GM23338 (cell line): Measurements from ENCODE around the gene SFMBT2. TPM values are rescaled to one million over a fixed set of nuclear protein-coding genes. Genes with fewer than 3 reads are reported as not detected.

ENCODE experiments used
- ATAC-seq: fragments of 200-7000 bp; cut with Tn5 transposase; 3 replicates; pipeline ENCODE4 v1.9.1; 2020
- DNase-seq: peaks from one replicate; pipeline ENCODE4 v3.0.0-alpha.2; 2015; ENCODE audit warnings: low spot score
- H2AFZ ChIP-seq: fragments of 200-600 bp; sonication (generic); 2 replicates; pipeline ENCODE4 v1.8.0; 2016; ENCODE audit warnings: antibody characterized with exemption, mild to moderate bottlenecking, moderate library complexity
- H3F3A ChIP-seq: fragments of 200-600 bp; sonication (generic); replicated peaks from 2 replicates; pipeline ENCODE4 v1.8.0; 2017; ENCODE audit warnings: antibody characterized with exemption, mixed run types, low read depth
- H3K27ac ChIP-seq: fragments of 200-600 bp; sonication (generic); 2 replicates; pipeline ENCODE4 v1.6.1; 2016; ENCODE audit warnings: low read depth
- H3K27me3 ChIP-seq: fragments of 200-600 bp; sonication (generic); 2 replicates; pipeline ENCODE4 v1.8.0; 2016; ENCODE audit warnings: mild to moderate bottlenecking, mixed run types, moderate library complexity; ENCODE audit not compliant: insufficient read depth
- H3K36me3 ChIP-seq: fragments of 200-600 bp; sonication (generic); 2 replicates; pipeline ENCODE4 v1.8.0; 2016; ENCODE audit warnings: mild to moderate bottlenecking; ENCODE audit not compliant: insufficient read depth
- H3K4me1 ChIP-seq: fragments of 200-600 bp; sonication (generic); 2 replicates; pipeline ENCODE4 v1.8.0; 2016; ENCODE audit warnings: mild to moderate bottlenecking, moderate library complexity; ENCODE audit not compliant: insufficient read depth
- H3K4me2 ChIP-seq: fragments of 200-600 bp; sonication (generic); 2 replicates; pipeline ENCODE4 v1.7.1; 2017; ENCODE audit warnings: mixed run types
- H3K4me3 ChIP-seq: fragments of 200-600 bp; sonication (generic); 2 replicates; pipeline ENCODE4 v1.6.1; 2016; ENCODE audit warnings: mixed run types
- H3K79me2 ChIP-seq: fragments of 200-600 bp; sonication (generic); replicated peaks from 2 replicates; pipeline ENCODE4 v1.8.0; 2017; ENCODE audit warnings: mild to moderate bottlenecking; ENCODE audit not compliant: insufficient read depth
- H3K9me2 ChIP-seq: fragments of 200-600 bp; sonication (generic); 2 replicates; pipeline ENCODE4 v1.8.0; 2017; ENCODE audit not compliant: insufficient read depth
- H4K20me1 ChIP-seq: fragments of 200-600 bp; sonication (generic); replicated peaks from 2 replicates; pipeline ENCODE4 v1.8.0; 2017; ENCODE audit warnings: mild to moderate bottlenecking; ENCODE audit not compliant: insufficient read depth
- H3K27ac Mint-ChIP-seq: 2 replicates; pipeline ENCODE4 v1.8.0; 2020; ENCODE audit warnings: inconsistent platforms, mild to moderate bottlenecking, moderate library complexity, mixed read lengths
- H3K27me3 Mint-ChIP-seq: 3 replicates; pipeline ENCODE4 v1.8.0; 2022; ENCODE audit warnings: low read depth, mild to moderate bottlenecking, moderate library complexity, mixed read lengths, inconsistent platforms; ENCODE audit not compliant: insufficient read depth, poor library complexity
- H3K36me3 Mint-ChIP-seq: 3 replicates; pipeline ENCODE4 v1.8.0; 2021; ENCODE audit warnings: low read depth, mild to moderate bottlenecking, inconsistent platforms, moderate library complexity, mixed read lengths
- H3K4me1 Mint-ChIP-seq: 3 replicates; pipeline ENCODE4 v1.8.0; 2020; ENCODE audit warnings: mild to moderate bottlenecking, inconsistent platforms, mixed read lengths
- H3K4me3 Mint-ChIP-seq: 3 replicates; pipeline ENCODE4 v1.8.0; 2021; ENCODE audit warnings: moderate library complexity, mild to moderate bottlenecking, inconsistent platforms, mixed read lengths
- H3K9me3 Mint-ChIP-seq: 3 replicates; pipeline ENCODE4 v1.8.0; 2020; ENCODE audit warnings: moderate library complexity, mild to moderate bottlenecking, inconsistent platforms, mixed read lengths
- CREB1 ChIP-seq: fragments of 250-450 bp; sonication (Bioruptor Pico); IDR thresholded peaks from 2 replicates; pipeline ENCODE4 v1.5.0; 2020; ENCODE audit warnings: low read depth, mild to moderate bottlenecking, moderate library complexity
- EZH2 ChIP-seq: fragments of 200-600 bp; sonication (generic); IDR thresholded peaks from one replicate; pipeline ENCODE4 v1.8.0; 2017; ENCODE audit warnings: antibody characterized with exemption, mild to moderate bottlenecking, low read depth; ENCODE audit not compliant: unreplicated experiment
- EZH2phosphoT487 ChIP-seq: fragments of 200-600 bp; sonication (generic); IDR thresholded peaks from one replicate; pipeline ENCODE4 v1.8.1; 2018; ENCODE audit warnings: antibody characterized with exemption; ENCODE audit not compliant: unreplicated experiment
- JUNB ChIP-seq: IDR thresholded peaks from one replicate; pipeline ENCODE4 v1.6.1; 2016; ENCODE audit warnings: antibody characterized with exemption; ENCODE audit not compliant: unreplicated experiment
- NANOG ChIP-seq: IDR thresholded peaks from 2 replicates; pipeline ENCODE4 v1.6.1; 2016; ENCODE audit warnings: antibody characterized with exemption, borderline replicate concordance
- POLR2AphosphoS5 ChIP-seq: IDR thresholded peaks from 2 replicates; pipeline ENCODE4 v1.6.1; 2016; ENCODE audit warnings: antibody characterized with exemption, low read depth
- REST ChIP-seq: IDR thresholded peaks from one replicate; pipeline ENCODE4 v1.6.1; 2018; ENCODE audit warnings: antibody characterized with exemption; ENCODE audit not compliant: unreplicated experiment
- STAT1 ChIP-seq: IDR thresholded peaks from one replicate; pipeline ENCODE4 v1.6.1; 2016; ENCODE audit warnings: antibody characterized with exemption; ENCODE audit not compliant: unreplicated experiment
- ZNF114 ChIP-seq: fragments of 250-450 bp; sonication (Bioruptor Pico); IDR thresholded peaks from 2 replicates; pipeline ENCODE4 v1.5.0; 2020; ENCODE audit warnings: mild to moderate bottlenecking, moderate library complexity
- ZNF331 ChIP-seq: fragments of 250-450 bp; sonication (Bioruptor Pico); IDR thresholded peaks from 2 replicates; pipeline ENCODE4 v1.5.0; 2020; ENCODE audit warnings: low read depth, mild to moderate bottlenecking, moderate library complexity
- polyA plus RNA-seq: library from polyadenylated mRNA; unstranded; fragments of >200 nt; fragmentation: Nextera tagmentation; extraction: Ambion mirVana; gene quantifications from 2 replicates; pipeline ENCODE4 v1.2.1, GENCODE V29; 2016
- total RNA-seq: library from RNA; depleted of rRNA; stranded (reverse); fragments of >200 nt; shearing (Covaris generic); gene quantifications from 2 replicates; pipeline ENCODE4 v1.2.3, GENCODE V29; 2014
- TF ChIP-seq, protein P1 (sequence below): fragments of 250-450 bp; sonication (Bioruptor Pico); IDR thresholded peaks from 2 replicates; pipeline ENCODE4 v1.5.0; 2020; ENCODE audit warnings: mild to moderate bottlenecking, moderate library complexity

SFMBT2 gene
- total and polyA plus RNA-seq, 2 experiments from 2014 or later = 2.7 to 6.7 TPM

DNA sequence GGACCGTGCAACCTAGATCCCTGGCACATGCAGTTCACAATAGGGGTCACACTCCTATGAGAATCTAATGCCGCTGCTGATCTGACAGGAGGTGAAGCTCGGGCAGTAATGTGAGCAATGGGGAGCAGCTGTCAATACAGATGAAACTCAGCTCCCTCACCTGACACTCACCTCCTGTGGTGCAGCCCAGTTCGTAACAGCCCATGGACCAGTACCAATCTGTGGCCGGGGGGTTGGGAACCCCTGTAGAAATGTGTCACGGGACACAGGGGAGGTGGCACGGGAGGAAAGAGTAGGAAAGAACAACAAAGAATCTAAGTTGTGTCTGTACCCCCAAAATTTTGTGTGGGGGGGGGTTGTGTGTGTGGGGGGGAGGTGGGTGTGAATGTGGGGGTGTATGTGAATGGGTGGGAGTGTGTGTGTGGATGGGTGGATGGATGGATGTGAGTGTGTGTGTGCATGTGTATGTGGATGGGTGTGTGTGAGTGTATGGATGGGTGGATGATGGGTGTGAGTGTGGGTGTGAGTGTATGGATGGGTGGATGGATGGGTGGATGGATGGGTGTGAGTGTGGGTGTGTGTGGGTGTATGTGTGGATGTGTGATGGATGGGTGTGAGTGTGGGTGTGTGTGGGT is 33.1 kb downstream of the SFMBT2 start (continued):
- TF ChIP-seq REST (no peak), JUNB (no peak), STAT1 (no peak), EZH2 (no peak), ZNF114 (no peak), CREB1 (CRISPR knock-in tag) (no peak)

GRCh38 chr10:7374795-7375194 is 36.0 kb downstream of the SFMBT2 start:
- Histone ChIP-seq H2AFZ (no peak overlapping the region), H3K9me2 (no peaks in the 10 kb centered on the region), H4K20me1 (no peaks in the 10 kb centered on the region), H3K36me3 (no peaks in the 10 kb centered on the region; the same call in 1 of the 2 replicates), H3K27me3 (no peaks in the 10 kb centered on the region), H3K4me3 (no peak overlapping the region), H3F3A (no peaks in the 10 kb centered on the region), H3K79me2 (no peaks in the 10 kb centered on the region), H3K4me1 (no peaks in the 10 kb centered on the region), H3K4me2 (no peak overlapping the region), H3K27ac (no peak overlapping the region)
- ATAC-seq (no peak), DNase-seq (no peak)
- Mint-ChIP-seq H3K9me3 (peaks cover 5% of the 10 kb centered on the region; the same call in 1 of the 3 replicates), H3K27ac (no peak overlapping the region; the same call in 1 of the 2 replicates), H3K27me3 (peaks cover 4% of the 10 kb centered on the region), H3K36me3 (peaks cover 47% of the 10 kb centered on the region), H3K4me1 (no peaks in the 10 kb centered on the region), H3K4me3 (no peak overlapping the region)
- TF ChIP-seq EZH2phosphoT487 (no peak), REST (no peak), JUNB (no peak), CREB1 (CRISPR knock-in tag) (no peak), POLR2AphosphoS5 (no peak), STAT1 (no peak), ZNF331 (CRISPR knock-in tag) (no peak), NANOG (no peak)
- TF ChIP-seq, protein P1, sequence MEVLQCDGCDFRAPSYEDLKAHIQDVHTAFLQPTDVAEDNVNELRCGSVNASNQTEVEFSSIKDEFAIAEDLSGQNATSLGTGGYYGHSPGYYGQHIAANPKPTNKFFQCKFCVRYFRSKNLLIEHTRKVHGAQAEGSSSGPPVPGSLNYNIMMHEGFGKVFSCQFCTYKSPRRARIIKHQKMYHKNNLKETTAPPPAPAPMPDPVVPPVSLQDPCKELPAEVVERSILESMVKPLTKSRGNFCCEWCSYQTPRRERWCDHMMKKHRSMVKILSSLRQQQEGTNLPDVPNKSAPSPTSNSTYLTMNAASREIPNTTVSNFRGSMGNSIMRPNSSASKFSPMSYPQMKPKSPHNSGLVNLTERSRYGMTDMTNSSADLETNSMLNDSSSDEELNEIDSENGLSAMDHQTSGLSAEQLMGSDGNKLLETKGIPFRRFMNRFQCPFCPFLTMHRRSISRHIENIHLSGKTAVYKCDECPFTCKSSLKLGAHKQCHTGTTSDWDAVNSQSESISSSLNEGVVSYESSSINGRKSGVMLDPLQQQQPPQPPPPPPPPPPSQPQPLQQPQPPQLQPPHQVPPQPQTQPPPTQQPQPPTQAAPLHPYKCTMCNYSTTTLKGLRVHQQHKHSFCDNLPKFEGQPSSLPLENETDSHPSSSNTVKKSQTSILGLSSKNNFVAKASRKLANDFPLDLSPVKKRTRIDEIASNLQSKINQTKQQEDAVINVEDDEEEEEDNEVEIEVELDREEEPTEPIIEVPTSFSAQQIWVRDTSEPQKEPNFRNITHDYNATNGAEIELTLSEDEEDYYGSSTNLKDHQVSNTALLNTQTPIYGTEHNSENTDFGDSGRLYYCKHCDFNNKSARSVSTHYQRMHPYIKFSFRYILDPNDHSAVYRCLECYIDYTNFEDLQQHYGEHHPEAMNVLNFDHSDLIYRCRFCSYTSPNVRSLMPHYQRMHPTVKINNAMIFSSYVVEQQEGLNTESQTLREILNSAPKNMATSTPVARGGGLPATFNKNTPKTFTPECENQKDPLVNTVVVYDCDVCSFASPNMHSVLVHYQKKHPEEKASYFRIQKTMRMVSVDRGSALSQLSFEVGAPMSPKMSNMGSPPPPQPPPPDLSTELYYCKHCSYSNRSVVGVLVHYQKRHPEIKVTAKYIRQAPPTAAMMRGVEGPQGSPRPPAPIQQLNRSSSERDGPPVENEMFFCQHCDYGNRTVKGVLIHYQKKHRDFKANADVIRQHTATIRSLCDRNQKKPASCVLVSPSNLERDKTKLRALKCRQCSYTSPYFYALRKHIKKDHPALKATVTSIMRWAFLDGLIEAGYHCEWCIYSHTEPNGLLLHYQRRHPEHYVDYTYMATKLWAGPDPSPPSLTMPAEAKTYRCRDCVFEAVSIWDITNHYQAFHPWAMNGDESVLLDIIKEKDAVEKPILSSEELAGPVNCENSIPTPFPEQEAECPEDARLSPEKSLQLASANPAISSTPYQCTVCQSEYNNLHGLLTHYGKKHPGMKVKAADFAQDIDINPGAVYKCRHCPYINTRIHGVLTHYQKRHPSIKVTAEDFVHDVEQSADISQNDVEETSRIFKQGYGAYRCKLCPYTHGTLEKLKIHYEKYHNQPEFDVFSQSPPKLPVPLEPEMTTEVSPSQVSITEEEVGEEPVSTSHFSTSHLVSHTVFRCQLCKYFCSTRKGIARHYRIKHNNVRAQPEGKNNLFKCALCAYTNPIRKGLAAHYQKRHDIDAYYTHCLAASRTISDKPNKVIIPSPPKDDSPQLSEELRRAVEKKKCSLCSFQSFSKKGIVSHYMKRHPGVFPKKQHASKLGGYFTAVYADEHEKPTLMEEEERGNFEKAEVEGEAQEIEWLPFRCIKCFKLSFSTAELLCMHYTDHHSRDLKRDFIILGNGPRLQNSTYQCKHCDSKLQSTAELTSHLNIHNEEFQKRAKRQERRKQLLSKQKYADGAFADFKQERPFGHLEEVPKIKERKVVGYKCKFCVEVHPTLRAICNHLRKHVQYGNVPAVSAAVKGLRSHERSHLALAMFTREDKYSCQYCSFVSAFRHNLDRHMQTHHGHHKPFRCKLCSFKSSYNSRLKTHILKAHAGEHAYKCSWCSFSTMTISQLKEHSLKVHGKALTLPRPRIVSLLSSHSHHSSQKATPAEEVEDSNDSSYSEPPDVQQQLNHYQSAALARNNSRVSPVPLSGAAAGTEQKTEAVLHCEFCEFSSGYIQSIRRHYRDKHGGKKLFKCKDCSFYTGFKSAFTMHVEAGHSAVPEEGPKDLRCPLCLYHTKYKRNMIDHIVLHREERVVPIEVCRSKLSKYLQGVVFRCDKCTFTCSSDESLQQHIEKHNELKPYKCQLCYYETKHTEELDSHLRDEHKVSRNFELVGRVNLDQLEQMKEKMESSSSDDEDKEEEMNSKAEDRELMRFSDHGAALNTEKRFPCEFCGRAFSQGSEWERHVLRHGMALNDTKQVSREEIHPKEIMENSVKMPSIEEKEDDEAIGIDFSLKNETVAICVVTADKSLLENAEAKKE (CRISPR knock-in tag) = no peak
